ENCODE results near the gene ARHGEF7. TPM values are rescaled to one million over a fixed set of nuclear protein-coding genes. Genes with fewer than 3 reads are reported as not detected.

ARHGEF7 gene
- total RNA-seq, 1 experiment from 2014 or later: 47.3 TPM

DNA sequence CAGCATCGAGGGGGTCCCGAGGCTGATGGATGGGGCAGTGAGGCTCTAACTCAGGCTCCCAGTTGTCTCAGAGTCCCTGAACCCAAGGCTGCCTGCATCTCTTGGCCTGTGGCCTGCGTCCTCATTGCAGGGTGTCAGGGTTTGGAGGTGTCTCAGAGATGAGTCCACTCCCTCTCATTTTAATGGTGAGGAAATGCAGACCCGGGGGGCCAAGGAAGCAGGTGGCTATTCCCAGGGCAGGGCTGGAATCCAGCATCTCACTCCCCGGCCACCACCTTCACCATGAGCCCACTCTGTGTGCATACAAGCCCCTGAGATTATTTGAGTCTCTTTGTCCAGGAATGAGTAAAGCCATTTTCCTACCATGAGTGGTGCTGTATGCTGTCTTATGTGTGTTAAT lies 226.8 kb downstream of the ARHGEF7 start (continued):
- TF ChIP-seq ZNF425 (CRISPR knock-in tag; conservative IDR thresholded peaks at IDR 0.05): no peak

GRCh38 chr13:111342721-111343120 lies 227.6 kb downstream of the ARHGEF7 start:
- H3K4me3 Mint-ChIP-seq: no peak overlapping the region
- no peak for ATAC-seq
- H3K36me3 Mint-ChIP-seq: no peaks in the 10 kb centered on the region
- no peak for DNase-seq (ENCODE audit: low spot score)
- TF ChIP-seq NFYB (CRISPR knock-in tag; conservative IDR thresholded peaks at IDR 0.05; ENCODE audit: low read depth) (no peak), ZNF263 (CRISPR knock-in tag; IDR thresholded peaks at IDR 0.05; ENCODE audit: low read depth) (no peak)
- TF ChIP-seq, protein P1, sequence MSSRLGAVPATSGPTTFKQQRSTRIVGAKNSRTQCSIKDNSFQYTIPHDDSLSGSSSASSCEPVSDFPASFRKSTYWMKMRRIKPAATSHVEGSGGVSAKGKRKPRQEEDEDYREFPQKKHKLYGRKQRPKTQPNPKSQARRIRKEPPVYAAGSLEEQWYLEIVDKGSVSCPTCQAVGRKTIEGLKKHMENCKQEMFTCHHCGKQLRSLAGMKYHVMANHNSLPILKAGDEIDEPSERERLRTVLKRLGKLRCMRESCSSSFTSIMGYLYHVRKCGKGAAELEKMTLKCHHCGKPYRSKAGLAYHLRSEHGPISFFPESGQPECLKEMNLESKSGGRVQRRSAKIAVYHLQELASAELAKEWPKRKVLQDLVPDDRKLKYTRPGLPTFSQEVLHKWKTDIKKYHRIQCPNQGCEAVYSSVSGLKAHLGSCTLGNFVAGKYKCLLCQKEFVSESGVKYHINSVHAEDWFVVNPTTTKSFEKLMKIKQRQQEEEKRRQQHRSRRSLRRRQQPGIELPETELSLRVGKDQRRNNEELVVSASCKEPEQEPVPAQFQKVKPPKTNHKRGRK (CRISPR knock-in tag; IDR thresholded peaks at IDR 0.05; ENCODE audit: borderline replicate concordance): no peak
- H3K27ac Mint-ChIP-seq: no peak overlapping the region
- H3K9me3 Mint-ChIP-seq: no peaks in the 10 kb centered on the region
- H3K27me3 Mint-ChIP-seq (ENCODE audit: low read depth): no peaks in the 10 kb centered on the region
- CTCF ChIA-PET: no interaction called here
- peaks cover 10% of the 10 kb centered on the region for H3K4me1 Mint-ChIP-seq
- POLR2A ChIA-PET: no interaction called here

DNA sequence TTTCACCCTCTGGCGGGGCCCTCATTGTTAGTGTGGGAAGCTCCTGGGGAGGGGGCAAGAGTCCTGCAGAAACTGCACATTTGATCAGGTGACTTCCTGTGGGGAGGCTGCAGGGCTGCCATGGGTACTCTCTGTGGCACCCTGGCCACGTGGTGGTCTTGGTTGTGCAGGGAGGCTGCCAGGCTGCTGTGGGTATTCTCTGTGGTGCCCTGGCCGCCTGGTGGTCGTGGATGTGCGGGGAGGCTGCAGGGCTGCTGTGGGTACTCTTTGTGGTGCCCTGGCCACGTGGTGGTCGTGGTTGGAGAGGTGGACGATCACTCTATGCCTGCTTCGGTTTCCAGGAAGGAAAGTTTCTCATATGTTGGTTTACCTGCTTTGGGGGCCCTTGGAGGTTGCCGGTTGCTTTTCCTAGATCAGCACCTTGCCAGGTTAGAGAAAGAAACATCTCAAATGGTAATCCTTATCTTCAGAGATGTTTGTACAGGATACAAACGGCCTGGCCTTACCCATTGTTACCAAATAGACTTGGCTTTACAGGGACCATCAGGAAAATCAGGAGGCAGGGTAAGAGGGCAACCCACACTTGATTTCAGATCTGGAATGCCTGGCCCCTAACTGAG lies 228.2 kb downstream of the ARHGEF7 start:
- CTCF ChIA-PET: no interaction called here
- TF ChIP-seq JUN (CRISPR knock-in tag; IDR thresholded peaks at IDR 0.05) (no peak), GRHL2 (CRISPR knock-in tag; IDR thresholded peaks at IDR 0.05; ENCODE audit: insufficient replicate concordance, severe bottlenecking) (no peak), ZNF317 (CRISPR knock-in tag; IDR thresholded peaks at IDR 0.05; ENCODE audit: borderline replicate concordance, low read depth) (no peak), ZNF416 (CRISPR knock-in tag; IDR thresholded peaks at IDR 0.05) (no peak), CREM (CRISPR knock-in tag; IDR thresholded peaks at IDR 0.05) (no peak)
- TF ChIP-seq, protein P2, sequence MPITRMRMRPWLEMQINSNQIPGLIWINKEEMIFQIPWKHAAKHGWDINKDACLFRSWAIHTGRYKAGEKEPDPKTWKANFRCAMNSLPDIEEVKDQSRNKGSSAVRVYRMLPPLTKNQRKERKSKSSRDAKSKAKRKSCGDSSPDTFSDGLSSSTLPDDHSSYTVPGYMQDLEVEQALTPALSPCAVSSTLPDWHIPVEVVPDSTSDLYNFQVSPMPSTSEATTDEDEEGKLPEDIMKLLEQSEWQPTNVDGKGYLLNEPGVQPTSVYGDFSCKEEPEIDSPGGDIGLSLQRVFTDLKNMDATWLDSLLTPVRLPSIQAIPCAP (CRISPR knock-in tag; IDR thresholded peaks at IDR 0.05): no peak
- TF ChIP-seq, protein P3, sequence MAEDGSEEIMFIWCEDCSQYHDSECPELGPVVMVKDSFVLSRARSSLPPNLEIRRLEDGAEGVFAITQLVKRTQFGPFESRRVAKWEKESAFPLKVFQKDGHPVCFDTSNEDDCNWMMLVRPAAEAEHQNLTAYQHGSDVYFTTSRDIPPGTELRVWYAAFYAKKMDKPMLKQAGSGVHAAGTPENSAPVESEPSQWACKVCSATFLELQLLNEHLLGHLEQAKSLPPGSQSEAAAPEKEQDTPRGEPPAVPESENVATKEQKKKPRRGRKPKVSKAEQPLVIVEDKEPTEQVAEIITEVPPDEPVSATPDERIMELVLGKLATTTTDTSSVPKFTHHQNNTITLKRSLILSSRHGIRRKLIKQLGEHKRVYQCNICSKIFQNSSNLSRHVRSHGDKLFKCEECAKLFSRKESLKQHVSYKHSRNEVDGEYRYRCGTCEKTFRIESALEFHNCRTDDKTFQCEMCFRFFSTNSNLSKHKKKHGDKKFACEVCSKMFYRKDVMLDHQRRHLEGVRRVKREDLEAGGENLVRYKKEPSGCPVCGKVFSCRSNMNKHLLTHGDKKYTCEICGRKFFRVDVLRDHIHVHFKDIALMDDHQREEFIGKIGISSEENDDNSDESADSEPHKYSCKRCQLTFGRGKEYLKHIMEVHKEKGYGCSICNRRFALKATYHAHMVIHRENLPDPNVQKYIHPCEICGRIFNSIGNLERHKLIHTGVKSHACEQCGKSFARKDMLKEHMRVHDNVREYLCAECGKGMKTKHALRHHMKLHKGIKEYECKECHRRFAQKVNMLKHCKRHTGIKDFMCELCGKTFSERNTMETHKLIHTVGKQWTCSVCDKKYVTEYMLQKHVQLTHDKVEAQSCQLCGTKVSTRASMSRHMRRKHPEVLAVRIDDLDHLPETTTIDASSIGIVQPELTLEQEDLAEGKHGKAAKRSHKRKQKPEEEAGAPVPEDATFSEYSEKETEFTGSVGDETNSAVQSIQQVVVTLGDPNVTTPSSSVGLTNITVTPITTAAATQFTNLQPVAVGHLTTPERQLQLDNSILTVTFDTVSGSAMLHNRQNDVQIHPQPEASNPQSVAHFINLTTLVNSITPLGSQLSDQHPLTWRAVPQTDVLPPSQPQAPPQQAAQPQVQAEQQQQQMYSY (CRISPR knock-in tag; IDR thresholded peaks at IDR 0.05): no peak
- H3K27me3 Mint-ChIP-seq (ENCODE audit: low read depth): no peaks in the 10 kb centered on the region
- peaks cover 10% of the 10 kb centered on the region for H3K4me1 Mint-ChIP-seq
- POLR2A ChIA-PET: no interaction called here
- ATAC-seq: no peak
- H3K9me3 Mint-ChIP-seq: no peaks in the 10 kb centered on the region; the same call in 1 of the 2 replicates
- no peak overlapping the region for H3K27ac Mint-ChIP-seq
- DNase-seq (ENCODE audit: low spot score): no peak
- H3K36me3 Mint-ChIP-seq: no peaks in the 10 kb centered on the region
- no peak overlapping the region for H3K4me3 Mint-ChIP-seq
